ENCODE measurements around the gene LMO7.

DNA sequence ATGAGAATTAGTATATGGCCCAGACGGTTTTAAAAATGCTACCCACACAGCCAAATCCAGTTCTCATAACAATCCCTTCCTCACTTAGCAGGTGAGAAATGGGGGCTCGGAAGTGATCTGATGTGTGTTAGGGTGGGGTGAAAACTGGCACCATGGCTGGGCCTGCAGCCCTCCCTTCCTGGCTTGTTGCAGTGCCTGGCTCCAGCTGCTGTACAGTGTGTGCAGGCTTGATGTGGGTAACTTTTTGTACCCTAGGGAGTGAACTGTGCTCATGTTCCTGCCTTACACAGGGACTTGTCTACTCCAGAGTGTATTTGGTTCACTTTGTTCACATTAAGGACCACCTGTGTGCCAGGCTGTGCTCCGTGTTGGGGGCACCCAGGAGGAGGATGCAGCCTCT lies 177.2 kb downstream of the LMO7 start:
- TF ChIP-seq, protein P1, sequence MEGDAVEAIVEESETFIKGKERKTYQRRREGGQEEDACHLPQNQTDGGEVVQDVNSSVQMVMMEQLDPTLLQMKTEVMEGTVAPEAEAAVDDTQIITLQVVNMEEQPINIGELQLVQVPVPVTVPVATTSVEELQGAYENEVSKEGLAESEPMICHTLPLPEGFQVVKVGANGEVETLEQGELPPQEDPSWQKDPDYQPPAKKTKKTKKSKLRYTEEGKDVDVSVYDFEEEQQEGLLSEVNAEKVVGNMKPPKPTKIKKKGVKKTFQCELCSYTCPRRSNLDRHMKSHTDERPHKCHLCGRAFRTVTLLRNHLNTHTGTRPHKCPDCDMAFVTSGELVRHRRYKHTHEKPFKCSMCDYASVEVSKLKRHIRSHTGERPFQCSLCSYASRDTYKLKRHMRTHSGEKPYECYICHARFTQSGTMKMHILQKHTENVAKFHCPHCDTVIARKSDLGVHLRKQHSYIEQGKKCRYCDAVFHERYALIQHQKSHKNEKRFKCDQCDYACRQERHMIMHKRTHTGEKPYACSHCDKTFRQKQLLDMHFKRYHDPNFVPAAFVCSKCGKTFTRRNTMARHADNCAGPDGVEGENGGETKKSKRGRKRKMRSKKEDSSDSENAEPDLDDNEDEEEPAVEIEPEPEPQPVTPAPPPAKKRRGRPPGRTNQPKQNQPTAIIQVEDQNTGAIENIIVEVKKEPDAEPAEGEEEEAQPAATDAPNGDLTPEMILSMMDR (IDR thresholded peaks at IDR 0.05; ENCODE audit: low read length), result no peak
- TF ChIP-seq EZH2 (IDR thresholded peaks at IDR 0.05; ENCODE audit: borderline replicate concordance, low read length), result no peak
